Spleen (tissue), 7 donors: ENCODE measurements around the gene B4GALT6.

Source experiments
- POLR2A ChIP-seq, 3 donors: fragments of 450-650 bp; IDR thresholded peaks; one replicate each; pipeline ENCODE4 v1.5.1; 2017; ENCODE audit warnings: antibody characterized with exemption in 3 of 3, mild to moderate bottlenecking in 1 of 3
- POLR2AphosphoS5 ChIP-seq, 3 donors: sonication (generic); formaldehyde crosslinking; IDR thresholded peaks; one replicate each; pipeline ENCODE4 v1.5.1; 2017; ENCODE audit warnings: antibody characterized with exemption in 3 of 3
- TF ChIP-seq, protein P1 (sequence below), 11 experiments: fragments of 200-600 bp in 7 of 11; fragments of 450-650 bp in 4 of 11; sonication (generic) in 4 of 11; IDR thresholded peaks in 8 of 11; conservative IDR thresholded peaks in 3 of 11; 1 replicate in 7 of 11; 2 replicates in 4 of 11; pipeline versions ENCODE4 v1.4.0 to v1.8.0; 2016 to 2021; ENCODE audit warnings: antibody characterized with exemption in 11 of 11, inconsistent platforms in 4 of 11, mild to moderate bottlenecking in 1 of 11
- donor health status: DM: no; HTN: no; CAD: no; lungs with moderate emphysema.
- donor health status: DM: no; HTN: no; CAD: no.
- donor health status: DM: no; HTN: no; CAD: no.

DNA sequence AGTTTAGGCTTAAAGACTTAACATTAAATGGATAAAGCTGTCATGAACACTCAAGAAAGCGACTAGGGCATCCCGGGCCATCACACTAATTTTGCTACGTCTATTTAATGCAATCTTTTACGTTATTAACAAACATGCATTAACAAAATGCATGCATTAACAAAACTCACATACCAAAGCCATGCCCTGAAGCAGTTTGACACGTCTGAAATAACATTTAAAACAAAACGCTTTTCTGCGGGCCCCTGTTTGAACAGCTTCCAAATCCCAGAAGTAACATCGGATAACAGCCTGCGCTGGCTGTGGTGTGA, 458 bp downstream of the B4GALT6 start:
- TF ChIP-seq POLR2AphosphoS5 (IDR thresholded peaks at IDR 0.05) = no peak
- TF ChIP-seq, protein P1, sequence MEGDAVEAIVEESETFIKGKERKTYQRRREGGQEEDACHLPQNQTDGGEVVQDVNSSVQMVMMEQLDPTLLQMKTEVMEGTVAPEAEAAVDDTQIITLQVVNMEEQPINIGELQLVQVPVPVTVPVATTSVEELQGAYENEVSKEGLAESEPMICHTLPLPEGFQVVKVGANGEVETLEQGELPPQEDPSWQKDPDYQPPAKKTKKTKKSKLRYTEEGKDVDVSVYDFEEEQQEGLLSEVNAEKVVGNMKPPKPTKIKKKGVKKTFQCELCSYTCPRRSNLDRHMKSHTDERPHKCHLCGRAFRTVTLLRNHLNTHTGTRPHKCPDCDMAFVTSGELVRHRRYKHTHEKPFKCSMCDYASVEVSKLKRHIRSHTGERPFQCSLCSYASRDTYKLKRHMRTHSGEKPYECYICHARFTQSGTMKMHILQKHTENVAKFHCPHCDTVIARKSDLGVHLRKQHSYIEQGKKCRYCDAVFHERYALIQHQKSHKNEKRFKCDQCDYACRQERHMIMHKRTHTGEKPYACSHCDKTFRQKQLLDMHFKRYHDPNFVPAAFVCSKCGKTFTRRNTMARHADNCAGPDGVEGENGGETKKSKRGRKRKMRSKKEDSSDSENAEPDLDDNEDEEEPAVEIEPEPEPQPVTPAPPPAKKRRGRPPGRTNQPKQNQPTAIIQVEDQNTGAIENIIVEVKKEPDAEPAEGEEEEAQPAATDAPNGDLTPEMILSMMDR (IDR thresholded peaks at IDR 0.05 in 8 of 11, conservative IDR thresholded peaks at IDR 0.05 in 3 of 11) = no peak
- TF ChIP-seq POLR2A (IDR thresholded peaks at IDR 0.05) = no peak
